ENCODE measurements around the gene ZNF280C. TPM values are rescaled to one million over a fixed set of nuclear protein-coding genes. Genes with fewer than 3 reads are reported as not detected.
"Not testable (repeated sequence)": the region's sequence is repeated elsewhere in the genome, so short reads cannot be mapped to it uniquely, and the experiment has no call there.

ZNF280C gene
- polyA plus RNA-seq, 3 donors: 6.1 to 6.9 (median 6.6) TPM

- no peak for DNase-seq (ENCODE audit: low read depth in 3 of 3, low spot score in 2 of 3)
Observed at GRCh38 chrX:130261296-130261893, 7.3 kb downstream of the ZNF280C start.

- no peak for DNase-seq (ENCODE audit: low read depth in 3 of 3, low spot score in 2 of 3)
Observed at GRCh38 chrX:130260316-130260715, 8.4 kb downstream of the ZNF280C start.

GRCh38 chrX:130253916-130254315 is 14.8 kb downstream of the ZNF280C start:
- no peak for DNase-seq (ENCODE audit: low read depth in 3 of 3, low spot score in 2 of 3)

- DNase-seq (ENCODE audit: low read depth in 3 of 3, low spot score in 2 of 3): no peak
Observed at GRCh38 chrX:130251671-130252070, 17.0 kb downstream of the ZNF280C start.

GRCh38 chrX:130247996-130248395 is 20.7 kb downstream of the ZNF280C start:
- DNase-seq (ENCODE audit: low read depth in 3 of 3, low spot score in 2 of 3): no peak

- no peak for DNase-seq (ENCODE audit: low read depth in 3 of 3, low spot score in 2 of 3)
Observed at GRCh38 chrX:130246084-130246483, 22.6 kb downstream of the ZNF280C start.

GRCh38 chrX:130245441-130245840 is 23.3 kb downstream of the ZNF280C start:
- no peak for DNase-seq (ENCODE audit: low read depth in 3 of 3, low spot score in 2 of 3)

GRCh38 chrX:130231184-130231583 is 37.5 kb downstream of the ZNF280C start:
- not testable (repeated sequence) for DNase-seq (ENCODE audit: low read depth in 3 of 3, low spot score in 2 of 3)

GRCh38 chrX:130228871-130229270 is 39.8 kb downstream of the ZNF280C start:
- no peak for DNase-seq (ENCODE audit: low read depth in 3 of 3, low spot score in 2 of 3)

GRCh38 chrX:130224810-130225209 is 43.9 kb downstream of the ZNF280C start:
- DNase-seq (ENCODE audit: low read depth in 3 of 3, low spot score in 2 of 3): no peak

- DNase-seq (ENCODE audit: low read depth in 3 of 3, low spot score in 2 of 3): no peak
Observed at GRCh38 chrX:130216320-130216719, 52.4 kb downstream of the ZNF280C start.

GRCh38 chrX:130213376-130213775 is 55.3 kb downstream of the ZNF280C start:
- DNase-seq (ENCODE audit: low read depth in 3 of 3, low spot score in 2 of 3): no peak

- no peak for DNase-seq (ENCODE audit: low read depth in 3 of 3, low spot score in 2 of 3)
Observed at GRCh38 chrX:130212371-130212770, 56.3 kb downstream of the ZNF280C start.

- no peak for DNase-seq (ENCODE audit: low read depth in 3 of 3, low spot score in 2 of 3)
Observed at GRCh38 chrX:130211415-130212186, 57.1 kb downstream of the ZNF280C start.

GRCh38 chrX:130204647-130205046 is 64.1 kb downstream of the ZNF280C start:
- DNase-seq (ENCODE audit: low read depth in 3 of 3, low spot score in 2 of 3): no peak

- DNase-seq (ENCODE audit: low read depth in 3 of 3, low spot score in 2 of 3): no peak
Observed at GRCh38 chrX:130197464-130197863, 71.2 kb downstream of the ZNF280C start.

- DNase-seq (ENCODE audit: low read depth in 3 of 3, low spot score in 2 of 3): no peak
Observed at GRCh38 chrX:130196466-130196865, 72.2 kb downstream of the ZNF280C start.

GRCh38 chrX:130190801-130191200 is 77.9 kb downstream of the ZNF280C start:
- no peak for DNase-seq (ENCODE audit: low read depth in 3 of 3, low spot score in 2 of 3)

- DNase-seq (ENCODE audit: low read depth in 3 of 3, low spot score in 2 of 3): no peak
Observed at GRCh38 chrX:130186651-130187050, 82.0 kb downstream of the ZNF280C start.

GRCh38 chrX:130184857-130185256 is 83.8 kb downstream of the ZNF280C start:
- DNase-seq (ENCODE audit: low read depth in 3 of 3, low spot score in 2 of 3): no peak

GRCh38 chrX:130184168-130184567 is 84.5 kb downstream of the ZNF280C start:
- DNase-seq (ENCODE audit: low read depth in 3 of 3, low spot score in 2 of 3): no peak

GRCh38 chrX:130179579-130180215 is 89.0 kb downstream of the ZNF280C start:
- DNase-seq (ENCODE audit: low read depth in 3 of 3, low spot score in 2 of 3): no peak

All from right renal cortex interstitium (tissue), 3 donors.